CD14-positive monocyte (primary cell): ENCODE results near the gene FRMD3. TPM values are rescaled to one million over a fixed set of nuclear protein-coding genes. Genes with fewer than 3 reads are reported as not detected.

ENCODE experiments used
- DNase-seq, 3 donors: peaks; one replicate each; pipeline ENCODE4 v3.0.0-alpha.2; 2011 to 2022
- H2AFZ ChIP-seq: 2 replicates; pipeline ENCODE4 v1.6.0; 2012; ENCODE audit warnings: mild to moderate bottlenecking, low read depth, low read length, inconsistent platforms; ENCODE audit not compliant: insufficient read depth, poor library complexity, severe bottlenecking
- H3K27ac ChIP-seq, 2 donors: 1 replicate in 1 of 2; 2 replicates in 1 of 2; pipeline ENCODE4 v1.5.1; 2012 to 2013; ENCODE audit warnings: low read length in 2 of 2, control low read depth in 1 of 2, inconsistent platforms in 1 of 2, low read depth in 1 of 2, mild to moderate bottlenecking in 1 of 2
- H3K27me3 ChIP-seq, 2 donors: one replicate each; pipeline versions ENCODE4 v1.6.0 to v1.6.1; 2011 to 2013; ENCODE audit warnings: low read length in 2 of 2; ENCODE audit not compliant: control insufficient read depth in 2 of 2, insufficient read depth in 2 of 2
- H3K36me3 ChIP-seq, 2 donors: replicated peaks in 1 of 2; 1 replicate in 1 of 2; 2 replicates in 1 of 2; pipeline versions ENCODE4 v1.5.1 to v1.6.1; 2012 to 2013; ENCODE audit warnings: low read length in 2 of 2, control low read depth in 1 of 2, inconsistent platforms in 1 of 2, mild to moderate bottlenecking in 1 of 2; ENCODE audit not compliant: insufficient read depth in 2 of 2, control insufficient read depth in 1 of 2
- H3K4me1 ChIP-seq, 2 donors: 1 replicate in 1 of 2; 2 replicates in 1 of 2; pipeline versions ENCODE4 v1.5.1 to v1.6.1; 2012 to 2013; ENCODE audit warnings: low read length in 2 of 2, control low read depth in 1 of 2, inconsistent platforms in 1 of 2, mild to moderate bottlenecking in 1 of 2, moderate library complexity in 1 of 2; ENCODE audit not compliant: insufficient read depth in 2 of 2, control insufficient read depth in 1 of 2
- H3K4me2 ChIP-seq: replicated peaks from 2 replicates; pipeline ENCODE3; 2012; ENCODE audit warnings: low read length, moderate library complexity, mild to moderate bottlenecking; ENCODE audit not compliant: poor library complexity, severe bottlenecking; ENCODE audit errors: extremely low read depth
- H3K4me3 ChIP-seq, 3 experiments: fragments of 200-600 bp in 1 of 3; sonication (generic) in 1 of 3; replicated peaks in 1 of 3; 1 replicate in 2 of 3; 2 replicates in 1 of 3; pipeline ENCODE4 v1.5.1; 2011 to 2013; ENCODE audit warnings: low read length in 3 of 3, mild to moderate bottlenecking in 3 of 3, control low read depth in 2 of 3, low read depth in 2 of 3, inconsistent platforms in 1 of 3, moderate library complexity in 1 of 3
- H3K79me2 ChIP-seq: 2 replicates; pipeline ENCODE4 v1.6.0; 2012; ENCODE audit warnings: mild to moderate bottlenecking, control low read depth, inconsistent platforms, low read length, moderate library complexity; ENCODE audit not compliant: insufficient read depth
- H3K9ac ChIP-seq: 2 replicates; pipeline ENCODE4 v1.6.0; 2017; ENCODE audit warnings: low read length, mild to moderate bottlenecking; ENCODE audit not compliant: insufficient read depth, poor library complexity, severe bottlenecking
- H3K9me3 ChIP-seq, 2 donors: replicated peaks in 1 of 2; 1 replicate in 1 of 2; 2 replicates in 1 of 2; pipeline versions ENCODE4 v1.5.1 to v1.6.1; 2012 to 2013; ENCODE audit warnings: low read length in 2 of 2, control low read depth in 1 of 2; ENCODE audit not compliant: control insufficient read depth in 1 of 2, insufficient read depth in 1 of 2
- H4K20me1 ChIP-seq: 2 replicates; pipeline ENCODE4 v1.6.0; 2012; ENCODE audit warnings: mild to moderate bottlenecking, low read length, control low read depth, moderate library complexity; ENCODE audit not compliant: insufficient read depth
- H3K27ac Mint-ChIP-seq, 7 donors: one replicate each; pipeline ENCODE4 v1.8.0; 2020; ENCODE audit warnings: mild to moderate bottlenecking in 7 of 7, mixed read lengths in 7 of 7, moderate library complexity in 6 of 7, inconsistent platforms in 2 of 7
- H3K27me3 Mint-ChIP-seq, 3 donors: one replicate each; pipeline ENCODE4 v1.8.0; 2021 to 2022; ENCODE audit warnings: low read depth in 3 of 3, mild to moderate bottlenecking in 3 of 3, mixed read lengths in 3 of 3, moderate library complexity in 3 of 3, inconsistent platforms in 1 of 3
- H3K36me3 Mint-ChIP-seq, 2 donors: one replicate each; pipeline ENCODE4 v1.8.0; 2020; ENCODE audit warnings: mixed read lengths in 2 of 2, inconsistent platforms in 1 of 2, mild to moderate bottlenecking in 1 of 2
- H3K4me1 Mint-ChIP-seq: one replicate; pipeline ENCODE4 v1.8.0; 2020; ENCODE audit warnings: mild to moderate bottlenecking, mixed read lengths
- H3K4me3 Mint-ChIP-seq, 2 donors: one replicate each; pipeline ENCODE4 v1.8.0; 2020; ENCODE audit warnings: mild to moderate bottlenecking in 2 of 2, mixed read lengths in 2 of 2, moderate library complexity in 1 of 2
- H3K9me3 Mint-ChIP-seq, 7 donors: one replicate each; pipeline ENCODE4 v1.8.0; 2020 to 2022; ENCODE audit warnings: mixed read lengths in 7 of 7, mild to moderate bottlenecking in 6 of 7, moderate library complexity in 6 of 7, inconsistent platforms in 2 of 7
- WGBS: methylation state at CpG from one replicate; pipeline ENCODE4 v1.1.5; 2013; ENCODE audit warnings: missing lambda C conversion rate; ENCODE audit not compliant: insufficient coverage; 5-methylcytosine and 5-hydroxymethylcytosine counted together
- intact Hi-C, 2 donors: fragments of 100-400 bp; cut with micrococcal nuclease; formaldehyde crosslinking; loops; one replicate each; pipeline versions ENCODE4 v1.15.0 to v1.15.1; 2023
- polyA plus RNA-seq, 3 donors: library from polyadenylated mRNA; depleted of rRNA in 1 of 3; unstranded in 2 of 3; stranded (reverse) in 1 of 3; fragments of 300-500 nt in 2 of 3; fragments of >200 nt in 1 of 3; fragmentation: Illumina TruSeq in 2 of 3; gene quantifications; 1 replicate in 2 of 3; 2 replicates in 1 of 3; pipeline ENCODE4 v1.2.3, GENCODE V29; 2012 to 2021
- TF ChIP-seq, protein P1 (sequence below): fragments of 200-600 bp; IDR thresholded peaks from one replicate; pipeline ENCODE4 v1.8.0; 2022; ENCODE audit warnings: antibody characterized with exemption, mild to moderate bottlenecking

FRMD3 gene
- polyA plus RNA-seq, 3 donors: 2.8 to 9.8 (median 4.2) TPM

GRCh38 chr9:83313781-83314180 lies 224.4 kb downstream of the FRMD3 start:
- H3K27me3 Mint-ChIP-seq: no peaks in the 10 kb centered on the region
- DNase-seq: no peak
- no peak overlapping the region for H3K4me3 Mint-ChIP-seq
- Histone ChIP-seq H3K4me2 (no peak overlapping the region), H3K27me3 (no peaks in the 10 kb centered on the region), H3K9me3 (peaks cover 4 to 6% of the 10 kb centered on the region in 2 donors), H3K4me1 (no peaks in the 10 kb centered on the region), H3K79me2 (no peaks in the 10 kb centered on the region), H4K20me1 (no peaks in the 10 kb centered on the region), H3K9ac (no peak overlapping the region), H3K27ac (no peak overlapping the region), H3K4me3 (no peak overlapping the region), H2AFZ (no peak overlapping the region), H3K36me3 (peaks cover 0 to 20% of the 10 kb centered on the region in 2 donors)
- H3K9me3 Mint-ChIP-seq: peaks cover 3 to 13% (median 6%) of the 10 kb centered on the region in 7 donors
- TF ChIP-seq, protein P1, sequence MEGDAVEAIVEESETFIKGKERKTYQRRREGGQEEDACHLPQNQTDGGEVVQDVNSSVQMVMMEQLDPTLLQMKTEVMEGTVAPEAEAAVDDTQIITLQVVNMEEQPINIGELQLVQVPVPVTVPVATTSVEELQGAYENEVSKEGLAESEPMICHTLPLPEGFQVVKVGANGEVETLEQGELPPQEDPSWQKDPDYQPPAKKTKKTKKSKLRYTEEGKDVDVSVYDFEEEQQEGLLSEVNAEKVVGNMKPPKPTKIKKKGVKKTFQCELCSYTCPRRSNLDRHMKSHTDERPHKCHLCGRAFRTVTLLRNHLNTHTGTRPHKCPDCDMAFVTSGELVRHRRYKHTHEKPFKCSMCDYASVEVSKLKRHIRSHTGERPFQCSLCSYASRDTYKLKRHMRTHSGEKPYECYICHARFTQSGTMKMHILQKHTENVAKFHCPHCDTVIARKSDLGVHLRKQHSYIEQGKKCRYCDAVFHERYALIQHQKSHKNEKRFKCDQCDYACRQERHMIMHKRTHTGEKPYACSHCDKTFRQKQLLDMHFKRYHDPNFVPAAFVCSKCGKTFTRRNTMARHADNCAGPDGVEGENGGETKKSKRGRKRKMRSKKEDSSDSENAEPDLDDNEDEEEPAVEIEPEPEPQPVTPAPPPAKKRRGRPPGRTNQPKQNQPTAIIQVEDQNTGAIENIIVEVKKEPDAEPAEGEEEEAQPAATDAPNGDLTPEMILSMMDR: no peak
- peaks cover 5% of the 10 kb centered on the region for H3K4me1 Mint-ChIP-seq
- no peak overlapping the region for H3K27ac Mint-ChIP-seq
- intact Hi-C loops: no loop called here
- WGBS: 97% methylated on average over 5 of the region's 6 CpGs
- H3K36me3 Mint-ChIP-seq: peaks cover 22 to 35% of the 10 kb centered on the region in 2 donors

DNA sequence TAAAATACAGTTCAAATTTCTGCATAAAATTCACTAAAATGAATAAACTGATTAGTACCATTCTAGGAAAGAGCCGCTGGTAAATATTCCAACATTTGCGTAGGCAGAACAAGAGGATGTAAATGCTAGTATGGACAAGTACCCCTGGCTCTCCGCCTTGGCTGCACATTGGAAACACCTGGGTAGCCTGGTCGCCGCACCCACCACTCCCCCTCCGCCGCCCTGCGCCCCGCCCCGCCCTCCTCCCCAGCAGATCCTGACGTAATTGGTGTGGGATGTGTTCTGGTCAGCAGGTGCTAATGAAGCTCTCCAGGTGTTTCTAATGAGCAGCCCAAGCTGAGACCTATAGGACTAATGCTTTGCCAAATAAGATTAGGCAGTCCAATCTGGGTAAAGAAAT lies 225.7 kb downstream of the FRMD3 start:
- Histone ChIP-seq H3K9ac (no peak overlapping the region), H3K4me1 (no peaks in the 10 kb centered on the region), H2AFZ (no peak overlapping the region), H3K27ac (no peak overlapping the region), H3K36me3 (peaks cover 0 to 30% of the 10 kb centered on the region in 2 donors), H3K4me3 (no peak overlapping the region), H3K4me2 (no peak overlapping the region), H3K79me2 (no peaks in the 10 kb centered on the region), H4K20me1 (no peaks in the 10 kb centered on the region), H3K27me3 (no peaks in the 10 kb centered on the region), H3K9me3 (peaks cover 4 to 6% of the 10 kb centered on the region in 2 donors)
- TF ChIP-seq, protein P1: no peak
- Mint-ChIP-seq H3K4me1 (peaks cover 5% of the 10 kb centered on the region), H3K4me3 (no peak overlapping the region), H3K9me3 (peaks cover 3 to 13% (median 6%) of the 10 kb centered on the region in 7 donors), H3K27me3 (no peaks in the 10 kb centered on the region), H3K27ac (no peak overlapping the region), H3K36me3 (peaks cover 29 to 42% of the 10 kb centered on the region in 2 donors)
- intact Hi-C loops: no loop called here
- 100% methylated on average over 7 of the region's 11 CpGs for WGBS
- no peak for DNase-seq
